ENCODE results near the gene PPP2R2D. TPM values are rescaled to one million over a fixed set of nuclear protein-coding genes. Genes with fewer than 3 reads are reported as not detected.

PPP2R2D gene
- total RNA-seq, 1 donor, result 23.9 TPM

GRCh38 chr10:131909014-131909808, 8.4 kb downstream of the PPP2R2D start:
- H3K4me2 ChIP-seq (ENCODE audit: insufficient read depth, low read length), result no peak overlapping the region
- no peaks in the 10 kb centered on the region for H3K9me3 ChIP-seq (ENCODE audit: low read depth, low read length)
- H3K27ac ChIP-seq (ENCODE audit: low read depth, low read length), result no peak overlapping the region
- H2AFZ ChIP-seq (ENCODE audit: low read length), result no peak overlapping the region
- no peaks in the 10 kb centered on the region for H3K27me3 ChIP-seq (ENCODE audit: insufficient read depth, low read length)
- no peak for DNase-seq (ENCODE audit: insufficient read length, low spot score, missing footprints)
- TF ChIP-seq, protein P1, sequence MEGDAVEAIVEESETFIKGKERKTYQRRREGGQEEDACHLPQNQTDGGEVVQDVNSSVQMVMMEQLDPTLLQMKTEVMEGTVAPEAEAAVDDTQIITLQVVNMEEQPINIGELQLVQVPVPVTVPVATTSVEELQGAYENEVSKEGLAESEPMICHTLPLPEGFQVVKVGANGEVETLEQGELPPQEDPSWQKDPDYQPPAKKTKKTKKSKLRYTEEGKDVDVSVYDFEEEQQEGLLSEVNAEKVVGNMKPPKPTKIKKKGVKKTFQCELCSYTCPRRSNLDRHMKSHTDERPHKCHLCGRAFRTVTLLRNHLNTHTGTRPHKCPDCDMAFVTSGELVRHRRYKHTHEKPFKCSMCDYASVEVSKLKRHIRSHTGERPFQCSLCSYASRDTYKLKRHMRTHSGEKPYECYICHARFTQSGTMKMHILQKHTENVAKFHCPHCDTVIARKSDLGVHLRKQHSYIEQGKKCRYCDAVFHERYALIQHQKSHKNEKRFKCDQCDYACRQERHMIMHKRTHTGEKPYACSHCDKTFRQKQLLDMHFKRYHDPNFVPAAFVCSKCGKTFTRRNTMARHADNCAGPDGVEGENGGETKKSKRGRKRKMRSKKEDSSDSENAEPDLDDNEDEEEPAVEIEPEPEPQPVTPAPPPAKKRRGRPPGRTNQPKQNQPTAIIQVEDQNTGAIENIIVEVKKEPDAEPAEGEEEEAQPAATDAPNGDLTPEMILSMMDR (IDR thresholded peaks at IDR 0.05; ENCODE audit: extremely low read depth, low read depth, low read length), result no peak
- peaks cover 16% of the 10 kb centered on the region for H3K36me3 ChIP-seq (ENCODE audit: insufficient read depth, low read length)
- H3K4me1 ChIP-seq (ENCODE audit: insufficient read depth, low read length), result no peaks in the 10 kb centered on the region
- peaks cover 50% of the 10 kb centered on the region for H4K20me1 ChIP-seq (ENCODE audit: insufficient read depth, low read length)
- peaks cover 97% of the 10 kb centered on the region for H3K79me2 ChIP-seq (ENCODE audit: insufficient read depth, low read length)
- no peak overlapping the region for H3K4me3 ChIP-seq (ENCODE audit: insufficient read depth, low read length)

DNA sequence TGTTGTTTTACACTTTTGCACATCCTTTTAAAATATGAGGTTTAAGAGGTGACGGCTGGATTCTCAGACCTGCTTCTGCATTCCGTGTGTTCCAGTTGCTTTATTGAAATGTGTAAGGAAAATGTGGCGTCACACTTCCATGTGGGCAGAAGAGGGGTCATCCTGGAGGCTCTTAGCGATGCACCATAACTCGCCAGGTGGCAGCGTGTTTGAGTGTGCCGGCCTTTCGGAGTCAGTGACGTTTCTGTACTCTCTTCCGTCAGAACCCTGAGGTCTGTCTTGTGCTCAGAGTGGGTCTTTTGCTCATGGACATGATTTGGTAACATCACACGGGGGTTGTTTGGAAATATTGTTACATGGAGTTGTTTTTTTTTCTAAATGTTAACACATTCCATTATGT, 9.1 kb downstream of the PPP2R2D start:
- H3K27ac ChIP-seq (ENCODE audit: low read depth, low read length), result no peak overlapping the region
- no peak overlapping the region for H3K4me2 ChIP-seq (ENCODE audit: insufficient read depth, low read length)
- DNase-seq (ENCODE audit: insufficient read length, low spot score, missing footprints), result no peak
- H3K4me1 ChIP-seq (ENCODE audit: insufficient read depth, low read length), result no peaks in the 10 kb centered on the region
- no peaks in the 10 kb centered on the region for H3K9me3 ChIP-seq (ENCODE audit: low read depth, low read length)
- peaks cover 97% of the 10 kb centered on the region for H3K79me2 ChIP-seq (ENCODE audit: insufficient read depth, low read length)
- H3K4me3 ChIP-seq (ENCODE audit: insufficient read depth, low read length), result no peak overlapping the region
- no peaks in the 10 kb centered on the region for H3K27me3 ChIP-seq (ENCODE audit: insufficient read depth, low read length)
- H2AFZ ChIP-seq (ENCODE audit: low read length), result no peak overlapping the region
- H4K20me1 ChIP-seq (ENCODE audit: insufficient read depth, low read length), result peaks cover 44% of the 10 kb centered on the region
- TF ChIP-seq, protein P1 (IDR thresholded peaks at IDR 0.05; ENCODE audit: extremely low read depth, low read depth, low read length), result no peak
- H3K36me3 ChIP-seq (ENCODE audit: insufficient read depth, low read length), result peaks cover 16% of the 10 kb centered on the region

- Histone ChIP-seq H4K20me1 (ENCODE audit: insufficient read depth, low read length) (peaks cover 37% of the 10 kb centered on the region), H3K4me3 (ENCODE audit: insufficient read depth, low read length) (no peak overlapping the region), H3K4me1 (ENCODE audit: insufficient read depth, low read length) (no peaks in the 10 kb centered on the region), H3K36me3 (ENCODE audit: insufficient read depth, low read length) (peaks cover 10% of the 10 kb centered on the region), H3K27me3 (ENCODE audit: insufficient read depth, low read length) (no peaks in the 10 kb centered on the region), H2AFZ (ENCODE audit: low read length) (no peak overlapping the region), H3K4me2 (ENCODE audit: insufficient read depth, low read length) (no peak overlapping the region), H3K9me3 (ENCODE audit: low read depth, low read length) (no peaks in the 10 kb centered on the region), H3K79me2 (ENCODE audit: insufficient read depth, low read length) (peaks cover 97% of the 10 kb centered on the region), H3K27ac (ENCODE audit: low read depth, low read length) (no peak overlapping the region)
- TF ChIP-seq, protein P1 (IDR thresholded peaks at IDR 0.05; ENCODE audit: extremely low read depth, low read depth, low read length), result no peak
- DNase-seq (ENCODE audit: insufficient read length, low spot score, missing footprints), result no peak
Measured at GRCh38 chr10:131910663-131911314, 10.0 kb downstream of the PPP2R2D start.

- Histone ChIP-seq H3K4me2 (ENCODE audit: insufficient read depth, low read length) (no peak overlapping the region), H3K4me1 (ENCODE audit: insufficient read depth, low read length) (no peaks in the 10 kb centered on the region), H3K79me2 (ENCODE audit: insufficient read depth, low read length) (peaks cover 97% of the 10 kb centered on the region), H3K27ac (ENCODE audit: low read depth, low read length) (no peak overlapping the region), H3K4me3 (ENCODE audit: insufficient read depth, low read length) (no peak overlapping the region), H3K27me3 (ENCODE audit: insufficient read depth, low read length) (no peaks in the 10 kb centered on the region), H4K20me1 (ENCODE audit: insufficient read depth, low read length) (peaks cover 32% of the 10 kb centered on the region), H2AFZ (ENCODE audit: low read length) (no peak overlapping the region), H3K9me3 (ENCODE audit: low read depth, low read length) (no peaks in the 10 kb centered on the region), H3K36me3 (ENCODE audit: insufficient read depth, low read length) (peaks cover 6% of the 10 kb centered on the region)
- no peak for DNase-seq (ENCODE audit: insufficient read length, low spot score, missing footprints)
- TF ChIP-seq, protein P1 (IDR thresholded peaks at IDR 0.05; ENCODE audit: extremely low read depth, low read depth, low read length), result no peak
Measured at GRCh38 chr10:131911451-131911850, 10.6 kb downstream of the PPP2R2D start.
